Measurements from ENCODE around the gene ZFX.

The ZFX gene

GRCh38 chrX:24259544-24260240 is 110.2 kb downstream of the ZFX start:
- DNase-seq (ENCODE audit: low read depth), result peak; percentile 19
- H3K4me3 ChIP-seq (ENCODE audit: low read depth, low read length), result no peak overlapping the region
- peak; percentile 43 for TF ChIP-seq CTCF (IDR thresholded peaks at IDR 0.05; ENCODE audit: control insufficient read depth, extremely low read depth, insufficient read depth)

DNA sequence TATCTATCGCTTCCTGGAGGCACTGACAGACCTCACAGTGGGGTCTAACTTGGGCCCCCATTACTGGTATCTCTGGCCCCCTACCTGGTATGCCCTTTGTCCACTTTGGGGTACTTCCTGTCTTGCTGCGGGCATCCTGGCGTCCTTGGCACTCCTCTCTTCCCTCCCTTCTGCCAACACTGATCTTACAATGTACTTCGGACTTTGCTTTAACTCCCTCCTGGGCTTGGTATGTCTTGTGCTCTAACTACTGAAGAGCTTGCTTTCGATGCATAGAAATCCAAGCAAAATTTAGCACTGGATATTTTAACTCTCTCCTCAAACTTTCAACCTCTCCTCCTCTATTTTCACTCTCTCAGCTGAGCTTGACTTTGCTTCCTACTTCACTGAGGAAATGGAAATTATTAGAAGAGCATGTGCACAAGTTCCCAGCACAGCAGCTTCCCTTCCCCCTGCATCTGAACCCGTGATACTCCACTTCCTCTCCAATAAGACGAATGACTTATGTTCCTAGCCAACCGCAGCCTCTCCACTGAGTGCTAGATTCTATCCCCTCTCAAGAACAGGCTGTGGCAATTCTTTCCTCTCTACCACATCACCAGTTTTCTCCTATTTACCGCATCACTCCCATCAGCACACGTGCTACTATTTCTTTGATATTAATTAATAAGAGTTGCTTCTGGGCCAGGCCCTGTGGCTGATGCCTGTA is 111.5 kb downstream of the ZFX start:
- no peak for DNase-seq (ENCODE audit: low read depth)
- no peak for TF ChIP-seq CTCF (IDR thresholded peaks at IDR 0.05; ENCODE audit: control insufficient read depth, extremely low read depth, insufficient read depth)

DNA sequence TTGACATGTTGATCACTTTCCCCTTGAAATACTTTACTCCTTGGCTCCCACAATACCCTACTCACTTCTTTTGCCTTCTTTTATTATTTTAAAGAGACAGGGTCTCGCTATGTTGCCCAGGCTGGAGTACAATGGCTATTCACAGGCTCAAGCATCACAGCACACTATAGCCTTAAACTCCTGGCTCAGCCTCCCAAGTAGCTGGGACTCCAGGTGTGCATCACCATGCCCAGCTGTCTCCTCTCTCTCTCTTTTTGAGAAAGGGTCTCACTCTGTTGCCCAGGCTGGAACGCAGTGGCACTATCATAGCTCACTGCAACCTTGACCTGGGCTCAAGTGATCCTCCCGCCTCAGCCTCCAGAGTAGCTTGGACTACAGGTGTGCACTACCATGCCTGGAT is 112.8 kb downstream of the ZFX start:
- no peak for TF ChIP-seq CTCF (IDR thresholded peaks at IDR 0.05; ENCODE audit: control insufficient read depth, extremely low read depth, insufficient read depth)
- no peak for DNase-seq (ENCODE audit: low read depth)
- no peak overlapping the region for H3K4me3 ChIP-seq (ENCODE audit: low read depth, low read length)

More for the DNA sequence above, 111.5 kb downstream of the ZFX start:
- H3K4me3 ChIP-seq (ENCODE audit: low read depth, low read length), result no peak overlapping the region

DNA sequence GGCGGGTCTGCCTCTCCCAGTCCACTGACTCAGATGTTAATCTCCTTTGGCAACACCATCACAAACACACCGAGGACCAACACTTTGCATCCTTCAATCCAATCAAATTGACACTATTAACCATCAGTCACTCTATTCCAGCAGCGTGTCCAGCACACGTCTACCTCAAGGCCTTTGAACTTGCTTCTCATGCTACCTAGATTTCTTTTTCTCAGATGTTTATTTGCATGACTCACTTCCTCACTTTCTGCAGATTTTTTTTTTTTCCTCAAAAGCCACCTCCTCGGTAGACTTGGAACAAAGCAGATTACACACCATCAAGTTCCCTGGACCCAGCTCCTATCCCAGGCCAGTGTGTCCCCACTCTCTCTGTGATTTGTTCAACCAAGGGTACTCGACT is 114.9 kb downstream of the ZFX start:
- DNase-seq (ENCODE audit: low read depth), result no peak
- no peak overlapping the region for H3K4me3 ChIP-seq (ENCODE audit: low read depth, low read length)
- no peak for TF ChIP-seq CTCF (IDR thresholded peaks at IDR 0.05; ENCODE audit: control insufficient read depth, extremely low read depth, insufficient read depth)
